H1 (cell line): ENCODE results near the gene RAB44. TPM values are rescaled to one million over a fixed set of nuclear protein-coding genes. Genes with fewer than 3 reads are reported as not detected.

Source experiments
- CTCF ChIA-PET: fragments of 300-600 bp; sonication (Branson Sonifier 250); formaldehyde crosslinking; loops from one replicate; lab custom pipeline; 2021; ENCODE audit not compliant: partially characterized antibody; lab: Charles Lee
- POLR2A ChIA-PET: fragments of 300-600 bp; sonication (Branson Sonifier 250); formaldehyde crosslinking; loops from one replicate; lab custom pipeline; 2021; ENCODE audit warnings: inconsistent platforms; ENCODE audit not compliant: partially characterized antibody; lab: Charles Lee
- DNase-seq, 2 experiments: peaks; one replicate each; pipeline versions ENCODE4 v3.0.0 to v3.0.0-alpha.2; 2010 to 2022; ENCODE audit warnings: low spot score in 2 of 2, low read depth in 1 of 2, mixed read lengths in 1 of 2
- FAIRE-seq: peaks from 2 replicates; lab custom pipeline; 2011; peaks lifted over from hg19 to GRCh38; lab: Jason Lieb, UNC
- H2AFZ ChIP-seq: 2 replicates; pipeline ENCODE4 v1.8.1; 2012; ENCODE audit warnings: low read length, inconsistent platforms
- H2AK5ac ChIP-seq: 2 replicates; pipeline ENCODE4 v1.6.1; 2013; ENCODE audit warnings: low read depth, low read length
- H2BK120ac ChIP-seq: replicated peaks from 2 replicates; pipeline ENCODE3; 2013; ENCODE audit warnings: low read depth, low read length, inconsistent platforms
- H2BK12ac ChIP-seq: 2 replicates; pipeline ENCODE4 v1.6.1; 2013; ENCODE audit warnings: low read depth, low read length
- H2BK15ac ChIP-seq: 2 replicates; pipeline ENCODE4 v1.6.1; 2013; ENCODE audit warnings: low read length
- H2BK20ac ChIP-seq: 2 replicates; pipeline ENCODE4 v1.6.1; 2013; ENCODE audit warnings: low read length
- H2BK5ac ChIP-seq: 2 replicates; pipeline ENCODE4 v1.6.1; 2013; ENCODE audit warnings: low read depth, low read length
- H3K14ac ChIP-seq: 2 replicates; pipeline ENCODE4 v1.6.1; 2013; ENCODE audit warnings: inconsistent platforms; ENCODE audit not compliant: insufficient read length
- H3K18ac ChIP-seq: 2 replicates; pipeline ENCODE4 v1.6.1; 2013; ENCODE audit warnings: low read length; ENCODE audit errors: extremely low read depth
- H3K23ac ChIP-seq: 2 replicates; pipeline ENCODE4 v1.6.1; 2013; ENCODE audit warnings: inconsistent platforms; ENCODE audit not compliant: insufficient read length
- H3K23me2 ChIP-seq: 2 replicates; pipeline ENCODE4 v1.6.1; 2013; ENCODE audit warnings: low read depth, low read length
- H3K27ac ChIP-seq: 2 replicates; pipeline ENCODE4 v1.6.1; 2011; ENCODE audit warnings: low read depth, low read length, inconsistent platforms
- H3K27me3 ChIP-seq, 4 experiments: replicated peaks in 1 of 4; 1 replicate in 1 of 4; 2 replicates in 3 of 4; pipeline versions ENCODE4 v1.6.1 to v1.8.1; 2011 to 2013; ENCODE audit warnings: low read length in 3 of 4, mild to moderate bottlenecking in 3 of 4, inconsistent platforms in 2 of 4, mixed read lengths in 2 of 4, moderate library complexity in 1 of 4; ENCODE audit not compliant: control insufficient read depth in 3 of 4, insufficient read depth in 3 of 4; ENCODE audit errors: extremely low read depth in 1 of 4
- H3K36me3 ChIP-seq, 4 experiments: 2 replicates each; pipeline versions ENCODE4 v1.6.1 to v1.8.1; 2011 to 2013; ENCODE audit warnings: mild to moderate bottlenecking in 4 of 4, low read length in 3 of 4, moderate library complexity in 2 of 4, control low read depth in 1 of 4, inconsistent platforms in 1 of 4; ENCODE audit not compliant: insufficient read depth in 4 of 4, control insufficient read depth in 2 of 4
- H3K4ac ChIP-seq: replicated peaks from 2 replicates; pipeline ENCODE3; 2013; ENCODE audit warnings: low read length, low read depth, mixed read lengths, inconsistent platforms; ENCODE audit not compliant: insufficient read length
- H3K4me1 ChIP-seq, 4 experiments: replicated peaks in 1 of 4; 1 replicate in 1 of 4; 2 replicates in 3 of 4; pipeline versions ENCODE4 v1.6.1 to v1.8.1; 2011 to 2013; ENCODE audit warnings: low read length in 3 of 4, inconsistent platforms in 2 of 4, mixed read lengths in 1 of 4; ENCODE audit not compliant: insufficient read depth in 4 of 4, control insufficient read depth in 3 of 4
- H3K4me2 ChIP-seq, 2 experiments: 2 replicates each; pipeline versions ENCODE4 v1.6.1 to v1.8.1; 2011 to 2013; ENCODE audit warnings: low read depth in 2 of 2, low read length in 2 of 2, control low read depth in 1 of 2, inconsistent platforms in 1 of 2, mild to moderate bottlenecking in 1 of 2; ENCODE audit not compliant: insufficient read depth in 1 of 2
- H3K4me3 ChIP-seq, 4 experiments: fragments of 200-600, 300-600 bp in 1 of 4; sonication (generic), shearing (Covaris generic), sonication (Bioruptor Twin) in 1 of 4; 2 replicates each; pipeline versions ENCODE4 v1.5.1 to v1.8.1; 2011 to 2016; ENCODE audit warnings: low read length in 4 of 4, low read depth in 3 of 4, control low read depth in 2 of 4, inconsistent platforms in 2 of 4, mild to moderate bottlenecking in 2 of 4, mixed read lengths in 1 of 4, moderate library complexity in 1 of 4; ENCODE audit not compliant: insufficient read depth in 2 of 4; ENCODE audit errors: extremely low read depth in 1 of 4
- H3K56ac ChIP-seq: replicated peaks from 2 replicates; pipeline ENCODE3; 2013; ENCODE audit warnings: low read depth, mild to moderate bottlenecking, mixed read lengths, low read length, inconsistent platforms; ENCODE audit not compliant: insufficient read length
- H3K79me1 ChIP-seq: 2 replicates; pipeline ENCODE4 v1.6.1; 2013; ENCODE audit warnings: low read depth, low read length, control low read depth
- H3K79me2 ChIP-seq, 2 experiments: 2 replicates each; pipeline versions ENCODE4 v1.6.1 to v1.8.1; 2012 to 2013; ENCODE audit warnings: low read length in 2 of 2, mild to moderate bottlenecking in 2 of 2, inconsistent platforms in 1 of 2; ENCODE audit not compliant: insufficient read depth in 2 of 2, control insufficient read depth in 1 of 2
- H3K9ac ChIP-seq, 4 experiments: replicated peaks in 1 of 4; 1 replicate in 1 of 4; 2 replicates in 3 of 4; pipeline versions ENCODE4 v1.6.1 to v1.8.1; 2011 to 2013; ENCODE audit warnings: low read depth in 3 of 4, low read length in 3 of 4, control low read depth in 2 of 4, mild to moderate bottlenecking in 2 of 4, moderate library complexity in 2 of 4, inconsistent platforms in 1 of 4; ENCODE audit errors: extremely low read depth in 1 of 4
- H3K9me3 ChIP-seq, 2 experiments: 2 replicates each; pipeline versions ENCODE4 v1.6.1 to v1.8.1; 2012 to 2013; ENCODE audit warnings: mild to moderate bottlenecking in 2 of 2, moderate library complexity in 2 of 2, control low read depth in 1 of 2, inconsistent platforms in 1 of 2, low read depth in 1 of 2, low read length in 1 of 2, mixed read lengths in 1 of 2; ENCODE audit not compliant: insufficient read depth in 2 of 2
- H4K20me1 ChIP-seq, 2 experiments: replicated peaks in 1 of 2; 2 replicates each; pipeline versions ENCODE3 to v1.8.1; 2011 to 2013; ENCODE audit warnings: inconsistent platforms in 2 of 2, low read length in 2 of 2, mild to moderate bottlenecking in 1 of 2; ENCODE audit not compliant: insufficient read depth in 2 of 2, control insufficient read depth in 1 of 2
- H4K5ac ChIP-seq: 2 replicates; pipeline ENCODE4 v1.6.1; 2013; ENCODE audit warnings: low read length, low read depth, mixed read lengths, inconsistent platforms; ENCODE audit not compliant: insufficient read length
- H4K8ac ChIP-seq: 2 replicates; pipeline ENCODE4 v1.8.0; 2013; ENCODE audit warnings: mild to moderate bottlenecking, moderate library complexity, low read length, inconsistent platforms; ENCODE audit not compliant: insufficient read depth; ENCODE audit errors: extremely low read depth
- H4K91ac ChIP-seq: replicated peaks from 2 replicates; pipeline ENCODE3; 2013; ENCODE audit warnings: low read length, mixed read lengths, inconsistent platforms; ENCODE audit not compliant: insufficient read length
- GTF2F1 ChIP-seq: IDR thresholded peaks from 2 replicates; pipeline ENCODE4 v1.6.1; 2012; ENCODE audit warnings: low read depth, low read length, improper control_type of control experiment, borderline replicate concordance
- POLR2A ChIP-seq, 2 experiments: IDR thresholded peaks; 1 replicate in 1 of 2; 2 replicates in 1 of 2; pipeline ENCODE4 v1.6.1; 2011; ENCODE audit warnings: low read depth in 2 of 2, low read length in 2 of 2, mild to moderate bottlenecking in 2 of 2; ENCODE audit errors: control extremely low read depth in 1 of 2
- POLR2AphosphoS5 ChIP-seq: IDR thresholded peaks from 2 replicates; pipeline ENCODE4 v1.6.1; 2011; ENCODE audit warnings: low read depth, low read length
- RBBP5 ChIP-seq: IDR thresholded peaks from 2 replicates; pipeline ENCODE4 v1.7.1; 2012; ENCODE audit warnings: low read depth, mild to moderate bottlenecking, inconsistent platforms, low read length, moderate library complexity, borderline replicate concordance
- SAP30 ChIP-seq: fragments of 300-600 bp; sonication (generic); IDR thresholded peaks from 2 replicates; pipeline ENCODE4 v1.7.1; 2012; ENCODE audit warnings: low read length, moderate library complexity, mild to moderate bottlenecking, inconsistent platforms; ENCODE audit not compliant: insufficient read depth, insufficient replicate concordance
- SIRT6 ChIP-seq: IDR thresholded peaks from one replicate; pipeline ENCODE4 v1.7.1; 2012; ENCODE audit warnings: low read length, inconsistent platforms
- SP2 ChIP-seq: IDR thresholded peaks from 2 replicates; pipeline ENCODE4 v1.6.1; 2012; ENCODE audit warnings: mild to moderate bottlenecking, low read length, inconsistent platforms
- SRF ChIP-seq: IDR thresholded peaks from 2 replicates; pipeline ENCODE4 v1.6.1; 2011; ENCODE audit warnings: mild to moderate bottlenecking, low read depth, low read length, moderate library complexity
- TEAD4 ChIP-seq: IDR thresholded peaks from 2 replicates; pipeline ENCODE4 v1.6.1; 2012; ENCODE audit warnings: low read depth, low read length, inconsistent platforms, mixed read lengths
- ZNF274 ChIP-seq: IDR thresholded peaks from 2 replicates; pipeline ENCODE4 v1.7.0; 2012; ENCODE audit warnings: low read length, borderline replicate concordance; ENCODE audit errors: extremely low read depth
- WGBS, 2 experiments: shearing (Covaris generic) in 1 of 2; methylation state at CpG; one replicate each; pipeline versions ENCODE4 v1.1.6 to v1.1.7; 2013 to 2015; ENCODE audit warnings: low lambda C conversion rate in 2 of 2, mixed read lengths in 2 of 2, inconsistent platforms in 1 of 2, low coverage in 1 of 2, missing lambda C conversion rate in 1 of 2; ENCODE audit not compliant: insufficient replicate concordance in 2 of 2, insufficient coverage in 1 of 2, insufficient read length in 1 of 2; ENCODE audit errors: extremely low coverage in 1 of 2, missing lambda C conversion rate in 1 of 2; 5-methylcytosine and 5-hydroxymethylcytosine counted together
- polyA plus RNA-seq, 7 experiments: library from polyadenylated mRNA; depleted of rRNA in 3 of 7; stranded (reverse) in 5 of 7; unstranded in 2 of 7; fragments of >200 nt in 5 of 7; fragments of 200-250 nt in 2 of 7; gene quantifications; 1 replicate in 5 of 7; 2 replicates in 1 of 7; 4 replicates in 1 of 7; pipeline versions ENCODE4 v1.2.1 to v1.2.3, GENCODE V29; 2011 to 2013; ENCODE audit warnings: missing spikeins in 2 of 7, mixed read lengths in 2 of 7
- total RNA-seq: library from RNA; stranded (reverse); fragmentation: NEBNext Ultra II Directional; extraction: Animal tissue kit (Norgen Biotek cat#: 25700); gene quantifications from 2 replicates; pipeline ENCODE4 v1.2.1, GENCODE V29; 2021
- TF ChIP-seq, protein P1 (sequence below): IDR thresholded peaks from 2 replicates; pipeline ENCODE4 v1.6.1; 2012; ENCODE audit warnings: inconsistent platforms
- TF ChIP-seq, protein P2 (sequence below): IDR thresholded peaks from 2 replicates; pipeline ENCODE4 v1.6.1; 2012; ENCODE audit warnings: low read length, inconsistent platforms

The RAB44 gene
- total and polyA plus RNA-seq, 2 of the 8 experiments (the other 6 are each of a cell fraction or from before 2014, with no cell fraction given), result 0.02 TPM; not detected in 1

DNA sequence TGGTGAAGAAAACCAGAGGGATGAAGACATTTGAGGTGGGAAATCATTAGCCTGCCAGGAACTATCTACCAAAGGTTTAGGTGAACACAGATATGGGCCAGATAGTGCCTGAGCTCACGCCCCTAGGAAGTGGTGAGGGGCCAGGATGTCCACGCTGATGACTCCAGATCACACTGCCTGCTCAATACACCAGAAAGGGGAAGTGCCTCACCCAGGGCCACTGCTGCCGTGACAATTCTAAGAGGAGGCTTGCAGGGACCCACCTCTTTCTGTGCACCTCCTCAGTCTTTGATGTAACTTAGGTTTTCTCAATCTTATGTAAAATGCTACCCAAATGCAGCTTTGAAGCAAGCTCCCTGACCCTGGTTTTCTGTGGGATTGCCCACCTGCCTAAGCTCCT lies 5.4 kb upstream of the RAB44 start:
- H2AFZ ChIP-seq, result no peak overlapping the region
- H3K4ac ChIP-seq, result no peak overlapping the region
- H3K27me3 ChIP-seq, result no peaks in the 10 kb centered on the region
- H3K79me1 ChIP-seq, result no peaks in the 10 kb centered on the region
- H3K36me3 ChIP-seq, result peaks cover 0 to 3% (median 0%) of the 10 kb centered on the region in 4 experiments; a peak in 1 of 8 replicates
- H2BK5ac ChIP-seq, result no peak overlapping the region
- no peak overlapping the region for H3K4me3 ChIP-seq
- H3K79me2 ChIP-seq, result no peaks in the 10 kb centered on the region
- no peak overlapping the region for H4K91ac ChIP-seq
- no peaks in the 10 kb centered on the region for H4K20me1 ChIP-seq
- no peak overlapping the region for H4K5ac ChIP-seq
- no peak overlapping the region for H3K27ac ChIP-seq
- H2BK12ac ChIP-seq, result no peak overlapping the region
- CTCF ChIA-PET, result interaction anchor here (0.8 to 2.2 kb wide), 8 partner anchors 8 to 80 kb away, joined by 3 to 9 read pairs (median 6); partner anchors contain the start of gene CDKN1A
- no peak for FAIRE-seq
- DNase-seq, result no peak
- H3K4me2 ChIP-seq, result no peak overlapping the region
- no peak overlapping the region for H3K56ac ChIP-seq
- POLR2A ChIA-PET, result interaction anchor here (0.9 to 1.3 kb wide), 2 partner anchors 9 to 14 kb away, joined by 4 to 7 read pairs; partner anchors contain the start of gene CDKN1A
- no peaks in the 10 kb centered on the region for H3K9me3 ChIP-seq
- H3K4me1 ChIP-seq, result no peaks in the 10 kb centered on the region
- no peak overlapping the region for H2BK15ac ChIP-seq
- H3K18ac ChIP-seq, result no peak overlapping the region
- no peak overlapping the region for H2BK120ac ChIP-seq
- no peak overlapping the region for H3K23ac ChIP-seq
- H2BK20ac ChIP-seq, result no peak overlapping the region
- WGBS, 2 experiments, result 97% methylated on average over 3 of the region's 3 CpGs; no CpG with 5 or more reads in 1 of the 2 experiments
- H3K23me2 ChIP-seq, result no peaks in the 10 kb centered on the region
- H3K9ac ChIP-seq, result no peak overlapping the region
- H4K8ac ChIP-seq, result no peak overlapping the region
- H3K14ac ChIP-seq, result no peak overlapping the region
- H2AK5ac ChIP-seq, result no peak overlapping the region
- TF ChIP-seq SRF (no peak), POLR2A (IDR thresholded peaks at IDR 0.05; ENCODE audit: control extremely low read depth in 1 of 2, low read depth in 2 of 2, low read length in 2 of 2) (no peak), SP2 (no peak), TEAD4 (no peak), POLR2AphosphoS5 (no peak), RBBP5 (no peak), GTF2F1 (no peak), ZNF274 (no peak), SAP30 (no peak), SIRT6 (no peak)
- TF ChIP-seq, protein P1, sequence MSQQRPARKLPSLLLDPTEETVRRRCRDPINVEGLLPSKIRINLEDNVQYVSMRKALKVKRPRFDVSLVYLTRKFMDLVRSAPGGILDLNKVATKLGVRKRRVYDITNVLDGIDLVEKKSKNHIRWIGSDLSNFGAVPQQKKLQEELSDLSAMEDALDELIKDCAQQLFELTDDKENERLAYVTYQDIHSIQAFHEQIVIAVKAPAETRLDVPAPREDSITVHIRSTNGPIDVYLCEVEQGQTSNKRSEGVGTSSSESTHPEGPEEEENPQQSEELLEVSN, result no peak
- TF ChIP-seq, protein P2, sequence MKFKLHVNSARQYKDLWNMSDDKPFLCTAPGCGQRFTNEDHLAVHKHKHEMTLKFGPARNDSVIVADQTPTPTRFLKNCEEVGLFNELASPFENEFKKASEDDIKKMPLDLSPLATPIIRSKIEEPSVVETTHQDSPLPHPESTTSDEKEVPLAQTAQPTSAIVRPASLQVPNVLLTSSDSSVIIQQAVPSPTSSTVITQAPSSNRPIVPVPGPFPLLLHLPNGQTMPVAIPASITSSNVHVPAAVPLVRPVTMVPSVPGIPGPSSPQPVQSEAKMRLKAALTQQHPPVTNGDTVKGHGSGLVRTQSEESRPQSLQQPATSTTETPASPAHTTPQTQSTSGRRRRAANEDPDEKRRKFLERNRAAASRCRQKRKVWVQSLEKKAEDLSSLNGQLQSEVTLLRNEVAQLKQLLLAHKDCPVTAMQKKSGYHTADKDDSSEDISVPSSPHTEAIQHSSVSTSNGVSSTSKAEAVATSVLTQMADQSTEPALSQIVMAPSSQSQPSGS, result no peak
